Measurements from ENCODE around the gene ERFL.
"Not testable (repeated sequence)": the region's sequence is repeated elsewhere in the genome, so short reads cannot be mapped to it uniquely, and the experiment has no call there.

The ERFL gene

GRCh38 chr19:41941410-41942202 is 13.4 kb upstream of the ERFL start:
- no peak for DNase-seq

DNA sequence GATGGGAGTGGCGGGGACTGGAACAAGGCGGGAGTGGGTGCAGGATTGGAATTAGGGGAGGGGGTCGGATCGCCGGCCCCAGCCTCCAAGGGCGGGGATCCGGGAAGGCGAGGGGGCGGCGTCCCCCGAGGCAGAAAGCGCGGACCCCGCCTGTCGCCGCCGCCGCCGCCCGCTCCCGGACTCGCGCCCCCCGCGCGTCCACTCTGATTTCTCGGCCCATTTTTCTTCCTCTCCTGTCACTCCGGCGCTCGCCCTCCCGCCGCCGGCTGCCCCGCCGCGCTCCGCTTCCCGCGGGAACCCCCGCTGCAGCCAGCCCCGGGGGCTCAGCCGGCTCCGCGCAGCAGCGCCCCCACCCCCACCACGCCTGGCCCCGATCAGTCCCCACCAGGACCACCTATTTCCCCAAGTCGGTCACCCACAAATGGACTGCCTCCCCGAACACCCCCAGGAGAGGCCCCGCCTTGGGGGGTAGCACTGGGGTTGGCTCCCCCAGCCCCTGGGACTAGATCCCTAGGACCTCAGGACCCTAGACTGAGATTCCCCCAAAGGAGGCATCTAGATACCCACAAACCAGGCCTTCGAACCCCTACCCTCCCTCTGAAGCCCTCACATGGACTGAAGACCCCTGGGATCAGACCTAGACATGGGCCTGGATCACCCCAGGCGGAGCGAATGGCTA is 12.6 kb upstream of the ERFL start:
- no peak for DNase-seq

DNA sequence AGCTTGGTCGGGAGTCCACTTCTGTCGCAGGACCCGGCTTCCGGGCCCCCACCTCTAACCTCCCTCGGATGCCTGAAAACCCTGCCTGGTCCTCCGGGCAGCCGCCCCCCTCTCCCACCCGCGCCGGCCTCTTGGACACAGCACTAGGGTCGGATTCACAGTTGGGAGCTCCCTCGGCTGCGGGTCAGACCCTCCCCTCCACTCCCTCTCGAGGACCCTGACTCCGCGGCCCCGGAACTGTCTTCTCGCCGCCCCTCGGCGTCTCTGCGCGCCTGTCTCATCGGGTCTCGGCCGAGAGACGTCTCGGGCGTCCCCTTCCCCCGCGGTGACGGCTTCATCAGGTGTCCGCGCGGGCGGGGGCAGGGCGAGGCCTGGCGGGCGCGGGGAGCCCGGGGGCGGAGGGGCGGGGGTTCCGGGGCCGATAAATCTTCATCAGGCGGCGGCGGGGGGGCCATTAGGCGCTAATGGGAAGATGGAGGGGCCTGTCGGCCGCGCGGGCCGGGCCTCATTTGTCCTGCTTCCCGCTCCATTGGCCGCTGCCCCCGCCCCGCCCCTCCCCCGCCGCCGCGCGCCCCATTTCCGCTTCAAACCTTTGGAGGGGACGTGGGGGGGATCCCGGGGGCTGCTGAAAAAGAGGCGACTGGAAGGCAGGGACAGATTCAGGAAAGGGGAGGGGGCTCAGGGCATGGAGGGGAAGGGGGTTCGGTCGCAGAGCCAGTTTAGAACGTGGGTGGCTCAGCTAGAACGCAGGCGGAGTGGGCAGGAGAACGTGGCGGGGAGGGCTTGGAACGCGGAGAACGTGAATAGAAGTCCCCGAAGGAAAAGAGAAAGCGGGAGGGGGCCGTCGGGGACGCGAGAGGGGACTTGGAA is 11.8 kb upstream of the ERFL start:
- DNase-seq, result peak; percentile 67 to 75

DNA sequence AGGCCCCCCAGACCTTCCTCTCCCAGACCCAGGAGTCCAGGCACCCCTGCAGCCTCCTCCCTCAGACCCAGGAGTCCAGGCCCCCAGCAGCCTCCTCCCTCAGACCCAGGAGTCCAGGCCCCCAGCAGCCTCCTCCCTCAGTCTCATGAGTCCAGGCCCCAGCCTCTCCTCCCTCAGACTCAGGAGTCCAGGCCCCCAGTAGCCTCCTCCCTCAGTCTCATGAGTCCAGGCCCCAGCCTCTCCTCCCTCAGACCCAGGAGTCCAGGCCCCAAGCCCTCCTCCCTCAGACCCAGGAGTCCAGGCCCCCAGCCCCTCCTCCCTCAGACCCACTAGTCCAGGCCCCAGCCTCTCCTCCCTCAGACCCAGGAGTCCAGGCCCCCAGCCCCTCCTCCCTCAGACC is 11.0 kb upstream of the ERFL start:
- DNase-seq, result not testable (repeated sequence)

DNA sequence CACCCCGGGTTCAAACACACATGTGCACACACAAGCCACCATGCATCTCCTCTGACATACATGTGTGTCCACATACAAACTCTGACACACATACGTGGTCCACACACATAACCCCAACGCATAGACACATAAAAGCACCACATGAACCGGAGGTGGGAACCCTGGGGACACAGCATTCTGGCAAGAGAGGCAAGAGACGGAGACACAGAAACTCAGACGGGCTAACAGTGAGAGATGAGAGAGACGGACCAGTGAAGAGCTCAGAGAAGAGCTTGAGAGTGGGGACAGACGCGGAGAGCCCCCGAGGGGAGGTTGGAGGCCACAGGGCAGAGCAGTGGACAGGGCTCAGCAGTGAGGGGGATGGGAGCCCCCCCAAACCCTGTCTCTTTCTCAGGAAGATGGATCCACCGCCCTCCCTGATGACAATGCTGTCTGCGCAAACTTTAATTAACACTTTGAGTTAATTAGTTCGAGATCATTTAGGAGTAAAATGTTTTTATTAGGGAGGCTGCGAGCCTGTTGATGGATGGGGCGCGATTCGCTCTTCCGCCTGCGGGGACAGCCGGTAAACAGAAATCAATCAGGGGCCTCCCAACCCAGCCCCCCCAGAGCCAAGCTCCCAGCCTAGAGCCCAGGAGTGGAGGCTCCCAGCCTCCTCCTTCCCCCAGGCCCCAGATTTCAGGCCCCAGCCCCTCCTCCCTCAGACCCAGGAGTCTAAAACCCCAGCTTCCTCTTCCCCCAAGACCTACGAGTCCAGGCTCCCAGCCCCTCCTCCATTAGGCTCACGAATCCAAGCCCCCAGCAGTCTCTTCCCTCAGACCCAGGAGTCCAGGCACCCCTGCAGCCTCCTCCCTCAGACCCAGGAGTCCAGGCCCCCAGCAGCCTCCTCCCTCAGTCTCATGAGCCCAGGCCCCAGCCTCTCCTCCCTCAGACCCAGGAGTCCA is 9.5 kb upstream of the ERFL start:
- DNase-seq, result no peak

- DNase-seq, result no peak
Measured at GRCh38 chr19:41936961-41937360, 8.7 kb upstream of the ERFL start.

- peak in 1 of 2 donors; percentile 43 for DNase-seq
Measured at GRCh38 chr19:41936416-41936850, 8.2 kb upstream of the ERFL start.

GRCh38 chr19:41935760-41936415 is 7.6 kb upstream of the ERFL start:
- DNase-seq, result peak in 1 of 2 donors; percentile 42

DNA sequence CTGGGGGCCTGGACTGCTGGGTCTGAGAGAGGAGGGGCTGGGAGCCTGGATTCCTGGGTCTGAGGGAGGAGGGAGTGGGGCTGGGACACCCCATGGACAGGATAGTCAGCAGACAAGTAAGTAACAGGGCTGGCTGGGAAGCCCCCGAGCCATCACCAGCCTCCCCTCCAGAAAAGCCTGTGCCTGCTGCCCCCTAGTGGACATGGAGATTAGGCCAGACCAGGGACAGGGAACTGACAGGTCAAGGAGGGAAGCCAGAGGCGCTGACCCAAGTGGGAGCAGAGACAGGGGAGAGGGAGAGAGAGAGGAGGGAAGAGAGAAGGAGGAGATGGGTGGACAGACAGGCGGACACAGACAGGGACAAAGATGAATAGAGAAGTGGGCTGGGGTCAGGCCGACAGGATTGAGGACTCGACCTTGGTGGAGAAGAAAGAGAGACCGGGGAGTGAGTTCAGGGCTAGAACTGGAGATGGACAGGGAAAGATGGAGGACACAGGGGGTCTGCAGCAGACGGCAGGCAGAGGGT is 6.7 kb upstream of the ERFL start:
- DNase-seq, result peak; percentile 76 to 85

GRCh38 chr19:41933693-41934426 is 5.6 kb upstream of the ERFL start:
- DNase-seq, result no peak

DNA sequence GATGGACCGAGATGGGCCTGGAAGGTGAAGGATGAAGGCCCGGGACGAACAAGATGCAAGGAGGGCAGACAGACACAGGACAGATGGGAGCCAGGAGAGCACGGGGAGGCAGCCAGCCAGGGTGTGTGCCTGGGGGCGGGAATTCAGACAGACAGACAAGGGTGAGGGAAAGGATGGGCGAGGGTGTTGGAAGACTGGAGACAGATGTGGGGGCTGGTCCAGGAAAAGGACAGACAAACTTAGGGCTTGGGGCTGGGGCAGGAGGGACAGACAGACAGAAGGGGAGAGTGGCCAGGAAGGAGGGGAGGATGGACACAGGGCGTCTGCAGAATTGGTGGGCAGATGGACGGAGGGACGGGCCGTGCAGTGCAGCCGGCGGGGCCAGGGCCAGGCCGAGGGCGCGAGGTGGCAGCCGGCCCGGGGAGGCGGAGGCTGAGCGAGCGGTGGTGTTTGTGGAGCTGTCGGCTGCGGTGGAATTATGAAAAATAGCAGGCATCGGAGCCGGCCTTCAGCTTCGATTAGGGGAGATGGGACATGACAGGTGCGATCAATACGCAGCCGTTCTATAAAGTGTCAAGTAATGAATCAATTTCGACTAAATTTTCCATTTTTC is 4.6 kb upstream of the ERFL start:
- no peak for DNase-seq

DNA sequence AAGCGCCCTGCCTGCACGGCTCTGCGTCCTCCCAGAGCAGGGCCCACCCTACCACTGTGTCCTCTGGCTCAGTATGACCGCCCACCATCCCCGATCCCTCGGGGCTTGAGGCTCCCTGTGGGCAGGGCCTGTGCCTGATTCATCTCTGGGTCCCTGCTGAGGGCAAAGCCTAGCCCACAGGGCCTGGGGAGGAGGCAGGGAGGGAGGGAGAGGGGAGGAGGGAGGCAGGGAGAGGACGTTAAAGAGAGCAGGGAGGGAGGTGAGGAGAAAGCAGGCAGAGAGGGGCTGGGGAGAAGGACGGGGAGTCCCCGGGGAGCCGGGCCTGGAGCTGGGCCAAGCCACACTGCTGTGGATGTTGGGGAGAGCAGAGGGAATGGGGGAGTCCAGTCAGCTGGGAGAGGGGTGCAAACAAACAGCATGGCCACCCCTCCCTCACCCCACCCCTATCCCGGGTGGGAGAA is 4.0 kb upstream of the ERFL start:
- no peak for DNase-seq

- no peak for DNase-seq
Measured at GRCh38 chr19:41930926-41931592, 2.8 kb upstream of the ERFL start.

GRCh38 chr19:41930322-41930722 is 2.1 kb upstream of the ERFL start:
- DNase-seq, result no peak

DNA sequence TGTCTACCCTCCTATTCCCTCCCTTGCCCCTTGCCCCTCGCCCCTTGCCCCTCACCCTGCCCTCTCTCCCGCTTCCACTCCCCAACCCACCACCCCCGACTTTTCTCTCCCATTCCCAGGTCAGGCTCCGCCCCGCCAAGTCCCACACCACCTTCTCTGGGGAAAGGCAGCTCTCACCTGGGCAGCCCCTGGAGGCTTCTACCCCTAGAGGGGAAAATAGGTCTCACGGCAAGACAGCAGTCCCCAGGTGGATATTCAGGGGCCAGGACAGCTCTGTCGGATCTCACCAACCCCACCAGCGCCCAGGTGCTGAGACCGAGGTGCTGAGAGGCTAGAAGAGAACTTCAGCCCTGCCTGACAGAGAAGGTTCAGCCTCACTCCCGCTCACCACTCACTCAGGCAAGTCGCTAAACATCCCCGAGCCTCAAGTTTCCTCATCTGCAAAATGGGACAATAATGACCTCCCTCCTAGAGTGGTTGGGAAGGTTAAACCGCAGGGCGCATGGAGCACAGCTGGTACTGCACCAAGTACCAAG is 1.4 kb upstream of the ERFL start:
- DNase-seq, result no peak

DNA sequence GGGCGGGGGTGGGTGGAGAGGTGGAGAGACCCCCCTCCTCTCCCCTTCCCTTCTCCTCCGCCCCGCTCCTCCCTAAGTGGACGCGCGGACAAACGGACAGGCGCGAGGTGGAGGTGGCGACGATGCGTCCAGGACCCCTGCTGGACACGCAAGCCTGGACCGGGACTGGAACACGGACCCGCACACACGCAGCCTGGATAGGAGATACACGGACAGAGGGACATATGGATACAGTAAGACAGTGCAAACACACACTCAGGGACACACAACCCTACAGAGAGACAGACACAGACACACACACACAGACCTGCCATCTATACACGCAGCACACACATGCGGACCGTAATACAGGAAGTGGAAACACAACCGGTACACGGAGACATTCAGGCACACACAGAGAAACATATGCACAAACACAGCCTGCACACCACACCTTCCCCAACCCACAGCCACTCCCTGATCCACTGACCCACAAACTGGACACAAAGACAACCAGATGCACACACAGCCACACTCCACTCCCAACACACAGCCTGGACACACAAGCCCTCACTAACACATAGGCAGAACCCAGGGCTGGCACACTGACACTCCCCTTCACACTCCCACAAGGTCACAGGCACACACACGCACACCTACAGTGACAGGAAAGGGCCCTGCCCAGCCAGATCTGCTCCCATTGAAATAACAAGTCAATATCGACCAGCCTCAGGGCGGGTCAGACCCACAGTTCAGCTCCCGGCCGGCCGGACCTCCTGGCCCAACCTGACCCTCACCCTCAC is 696 bp upstream of the ERFL start:
- DNase-seq, result peak in 1 of 2 donors; percentile 43

DNA sequence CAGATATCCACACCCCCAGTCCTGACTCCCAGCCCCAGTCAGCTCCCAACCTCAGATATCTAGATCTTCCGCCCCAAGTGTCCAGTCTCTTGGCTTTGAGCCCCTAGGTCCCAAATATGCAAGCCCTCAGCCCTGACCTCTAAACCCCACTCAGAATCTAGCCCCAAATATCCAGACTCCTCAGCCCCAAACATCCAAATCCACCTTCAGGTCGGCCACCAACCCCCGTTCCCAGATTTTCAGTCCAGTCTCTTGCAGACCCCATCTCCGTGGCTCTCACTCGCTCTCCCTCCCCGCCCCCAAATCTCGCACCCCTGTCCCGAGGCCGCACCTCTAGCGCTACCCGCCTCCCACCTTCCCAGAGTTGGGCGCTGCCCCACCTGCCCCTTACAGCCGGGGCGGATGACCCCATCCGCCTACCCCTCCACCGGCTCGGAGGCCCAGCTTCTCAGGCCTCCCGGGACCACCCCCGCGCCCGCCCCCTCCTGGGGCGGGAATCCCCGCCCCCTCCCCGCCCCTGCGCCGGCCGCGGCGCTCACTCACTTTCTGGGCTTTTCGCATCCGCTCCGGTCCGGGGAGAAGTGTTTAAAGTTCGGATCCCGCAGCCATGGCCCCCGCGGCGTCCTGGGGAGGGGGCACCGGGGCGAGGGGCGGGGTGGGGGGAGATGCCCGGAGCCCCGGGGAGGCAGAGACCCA is 604 bp downstream of the ERFL start:
- peak; percentile 43 to 49 for DNase-seq
